Measurements from ENCODE around the gene HECA.

The HECA gene

GRCh38 chr6:139175389-139175948, 40.6 kb downstream of the HECA start:
- DNase-seq (ENCODE audit: low read depth) = no peak
- no peak overlapping the region for H3K4me3 ChIP-seq (ENCODE audit: control insufficient read depth, low read depth, low read length)
- no peak for TF ChIP-seq CTCF (conservative IDR thresholded peaks at IDR 0.05; ENCODE audit: control insufficient read depth, insufficient read depth, low read depth, low read length)

GRCh38 chr6:139181236-139181635, 46.4 kb downstream of the HECA start:
- no peak for DNase-seq (ENCODE audit: low read depth)
- no peak for TF ChIP-seq CTCF (conservative IDR thresholded peaks at IDR 0.05; ENCODE audit: control insufficient read depth, insufficient read depth, low read depth, low read length)
- H3K4me3 ChIP-seq (ENCODE audit: control insufficient read depth, low read depth, low read length) = no peak overlapping the region

- no peak for TF ChIP-seq CTCF (conservative IDR thresholded peaks at IDR 0.05; ENCODE audit: control insufficient read depth, insufficient read depth, low read depth, low read length)
- no peak for DNase-seq (ENCODE audit: low read depth)
- no peak overlapping the region for H3K4me3 ChIP-seq (ENCODE audit: control insufficient read depth, low read depth, low read length)
Observed at GRCh38 chr6:139184047-139184446, 49.2 kb downstream of the HECA start.

GRCh38 chr6:139184459-139184858, 49.6 kb downstream of the HECA start:
- TF ChIP-seq CTCF (conservative IDR thresholded peaks at IDR 0.05; ENCODE audit: control insufficient read depth, insufficient read depth, low read depth, low read length) = no peak
- no peak for DNase-seq (ENCODE audit: low read depth)
- no peak overlapping the region for H3K4me3 ChIP-seq (ENCODE audit: control insufficient read depth, low read depth, low read length)

- TF ChIP-seq CTCF (conservative IDR thresholded peaks at IDR 0.05; ENCODE audit: control insufficient read depth, insufficient read depth, low read depth, low read length) = no peak
- no peak overlapping the region for H3K4me3 ChIP-seq (ENCODE audit: control insufficient read depth, low read depth, low read length)
- no peak for DNase-seq (ENCODE audit: low read depth)
Observed at GRCh38 chr6:139186242-139186641, 51.4 kb downstream of the HECA start.

- DNase-seq (ENCODE audit: low read depth) = no peak
- H3K4me3 ChIP-seq (ENCODE audit: control insufficient read depth, low read depth, low read length) = no peak overlapping the region
- TF ChIP-seq CTCF (conservative IDR thresholded peaks at IDR 0.05; ENCODE audit: control insufficient read depth, insufficient read depth, low read depth, low read length) = no peak
Observed at GRCh38 chr6:139186692-139187091, 51.8 kb downstream of the HECA start.

GRCh38 chr6:139187489-139187888, 52.6 kb downstream of the HECA start:
- TF ChIP-seq CTCF (conservative IDR thresholded peaks at IDR 0.05; ENCODE audit: control insufficient read depth, insufficient read depth, low read depth, low read length) = no peak
- H3K4me3 ChIP-seq (ENCODE audit: control insufficient read depth, low read depth, low read length) = no peak overlapping the region
- DNase-seq (ENCODE audit: low read depth) = no peak

All from fibroblast of mammary gland (primary cell).